Measurements from ENCODE around the gene TRMT44.

DNA sequence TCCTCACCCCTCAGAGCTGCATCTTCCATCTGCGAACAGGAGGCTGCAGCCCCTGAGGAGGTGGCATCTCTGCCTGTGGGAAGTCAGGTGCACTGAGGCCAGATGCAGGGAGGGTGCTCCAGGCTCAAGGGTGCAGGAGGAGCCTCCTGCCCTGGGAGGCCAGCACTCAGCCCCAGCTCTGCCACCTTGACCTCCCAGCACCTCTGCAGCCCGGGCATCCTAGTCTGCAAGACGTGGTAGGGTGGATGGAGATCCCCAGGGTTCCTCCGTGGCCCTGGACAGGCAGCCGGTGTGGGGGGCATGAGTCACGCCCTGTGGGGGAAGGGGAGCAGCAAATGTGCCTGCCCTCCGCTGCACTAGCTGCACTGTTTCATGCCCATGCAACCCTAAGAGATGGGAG, 64.7 kb downstream of the TRMT44 start:
- TF ChIP-seq, protein P1, sequence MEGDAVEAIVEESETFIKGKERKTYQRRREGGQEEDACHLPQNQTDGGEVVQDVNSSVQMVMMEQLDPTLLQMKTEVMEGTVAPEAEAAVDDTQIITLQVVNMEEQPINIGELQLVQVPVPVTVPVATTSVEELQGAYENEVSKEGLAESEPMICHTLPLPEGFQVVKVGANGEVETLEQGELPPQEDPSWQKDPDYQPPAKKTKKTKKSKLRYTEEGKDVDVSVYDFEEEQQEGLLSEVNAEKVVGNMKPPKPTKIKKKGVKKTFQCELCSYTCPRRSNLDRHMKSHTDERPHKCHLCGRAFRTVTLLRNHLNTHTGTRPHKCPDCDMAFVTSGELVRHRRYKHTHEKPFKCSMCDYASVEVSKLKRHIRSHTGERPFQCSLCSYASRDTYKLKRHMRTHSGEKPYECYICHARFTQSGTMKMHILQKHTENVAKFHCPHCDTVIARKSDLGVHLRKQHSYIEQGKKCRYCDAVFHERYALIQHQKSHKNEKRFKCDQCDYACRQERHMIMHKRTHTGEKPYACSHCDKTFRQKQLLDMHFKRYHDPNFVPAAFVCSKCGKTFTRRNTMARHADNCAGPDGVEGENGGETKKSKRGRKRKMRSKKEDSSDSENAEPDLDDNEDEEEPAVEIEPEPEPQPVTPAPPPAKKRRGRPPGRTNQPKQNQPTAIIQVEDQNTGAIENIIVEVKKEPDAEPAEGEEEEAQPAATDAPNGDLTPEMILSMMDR (IDR thresholded peaks at IDR 0.05 in 2 of 3, conservative IDR thresholded peaks at IDR 0.05 in 1 of 3; ENCODE audit: borderline replicate concordance in 1 of 3, insufficient read depth in 1 of 3, low read depth in 2 of 3, low read length in 2 of 3): no peak
- TF ChIP-seq POLR2A (IDR thresholded peaks at IDR 0.05; ENCODE audit: borderline replicate concordance, extremely low read depth, insufficient read depth, insufficient read length) (no peak), EZH2 (IDR thresholded peaks at IDR 0.05) (no peak), POLR2AphosphoS5 (IDR thresholded peaks at IDR 0.05; ENCODE audit: low read depth, low read length) (no peak), YY1 (IDR thresholded peaks at IDR 0.05; ENCODE audit: extremely low read depth, insufficient replicate concordance, low read depth, low read length) (no peak), ATF3 (IDR thresholded peaks at IDR 0.05) (no peak)
